ENCODE results near the gene ARID3A.

The ARID3A gene

GRCh38 chr19:988081-988480 lies 62.2 kb downstream of the ARID3A start:
- no peak for DNase-seq (ENCODE audit: low read depth in 2 of 2)

DNA sequence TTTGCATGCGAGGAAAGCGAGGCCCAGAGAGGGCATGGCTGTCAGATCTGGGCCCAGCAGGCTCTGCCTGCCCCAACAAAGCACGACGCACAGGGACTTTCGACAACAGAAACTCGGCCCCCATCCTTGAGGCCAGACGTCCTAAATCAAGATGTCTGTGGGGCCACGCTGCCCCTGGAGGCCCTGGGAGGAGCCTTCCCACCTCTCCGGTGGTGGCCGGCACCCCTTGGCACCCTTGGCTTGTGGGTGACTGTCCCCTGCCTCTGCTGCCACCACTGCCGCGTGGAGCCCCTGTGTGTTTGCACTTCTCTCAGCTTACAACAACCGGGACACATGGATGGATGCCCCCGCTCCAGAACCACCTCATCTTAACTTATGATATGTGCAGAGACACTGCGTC lies 62.7 kb downstream of the ARID3A start:
- no peak for DNase-seq (ENCODE audit: low read depth in 2 of 2)

DNA sequence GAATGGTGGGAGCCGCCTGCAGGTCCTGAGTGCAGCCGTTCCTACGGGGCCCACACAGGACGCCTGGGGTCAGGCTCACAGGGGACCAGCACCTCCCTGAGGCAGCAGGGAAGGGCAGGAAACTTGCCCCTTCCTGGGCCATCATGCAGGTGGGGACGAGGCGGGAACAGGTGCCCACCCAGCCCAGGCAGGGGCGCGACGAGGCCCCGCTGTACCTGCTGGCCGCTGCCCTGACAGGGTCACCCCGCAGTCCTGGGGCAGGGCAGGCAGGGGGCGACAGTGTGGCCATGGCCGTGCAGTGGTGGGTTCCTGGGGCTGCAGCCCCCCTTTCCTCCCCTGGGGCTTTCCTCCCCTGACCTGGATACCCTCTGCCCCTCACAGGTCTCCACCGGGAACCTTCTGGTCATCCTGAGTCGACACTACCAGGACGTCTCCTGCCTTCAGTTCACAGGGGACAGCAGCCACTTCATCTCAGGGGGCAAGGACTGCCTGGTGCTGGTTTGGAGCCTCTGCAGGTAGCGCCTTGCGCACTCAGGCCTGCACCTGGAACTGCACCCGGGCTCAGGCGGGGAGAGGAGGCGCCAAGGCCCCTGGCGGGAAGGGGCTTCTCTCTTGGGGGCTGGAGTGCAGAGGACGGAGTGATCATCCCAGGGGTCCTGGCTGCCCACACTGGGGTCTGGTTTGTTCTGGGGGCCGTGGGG lies 63.7 kb downstream of the ARID3A start:
- no peak for DNase-seq (ENCODE audit: low read depth in 2 of 2)

GRCh38 chr19:990119-990571 lies 64.3 kb downstream of the ARID3A start:
- no peak for DNase-seq (ENCODE audit: low read depth in 2 of 2)

DNA sequence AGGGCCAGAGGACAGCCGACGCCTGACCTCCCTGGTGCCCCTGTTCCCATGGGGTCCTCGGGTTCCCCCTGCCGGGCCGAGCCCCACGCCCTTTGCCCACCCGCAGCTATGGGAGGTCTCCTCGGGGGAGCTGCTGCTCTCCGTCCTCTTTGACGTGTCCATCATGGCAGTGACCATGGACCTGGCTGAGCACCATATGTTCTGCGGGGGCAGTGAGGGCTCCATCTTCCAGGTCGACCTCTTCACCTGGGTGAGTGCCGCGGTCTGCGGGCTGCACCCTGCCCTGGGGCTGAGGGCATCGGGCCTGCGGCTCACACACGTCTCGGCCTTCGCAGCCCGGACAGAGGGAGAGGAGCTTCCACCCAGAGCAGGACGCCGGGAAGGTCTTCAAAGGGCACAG lies 64.9 kb downstream of the ARID3A start:
- no peak for DNase-seq (ENCODE audit: low read depth in 2 of 2)

DNA sequence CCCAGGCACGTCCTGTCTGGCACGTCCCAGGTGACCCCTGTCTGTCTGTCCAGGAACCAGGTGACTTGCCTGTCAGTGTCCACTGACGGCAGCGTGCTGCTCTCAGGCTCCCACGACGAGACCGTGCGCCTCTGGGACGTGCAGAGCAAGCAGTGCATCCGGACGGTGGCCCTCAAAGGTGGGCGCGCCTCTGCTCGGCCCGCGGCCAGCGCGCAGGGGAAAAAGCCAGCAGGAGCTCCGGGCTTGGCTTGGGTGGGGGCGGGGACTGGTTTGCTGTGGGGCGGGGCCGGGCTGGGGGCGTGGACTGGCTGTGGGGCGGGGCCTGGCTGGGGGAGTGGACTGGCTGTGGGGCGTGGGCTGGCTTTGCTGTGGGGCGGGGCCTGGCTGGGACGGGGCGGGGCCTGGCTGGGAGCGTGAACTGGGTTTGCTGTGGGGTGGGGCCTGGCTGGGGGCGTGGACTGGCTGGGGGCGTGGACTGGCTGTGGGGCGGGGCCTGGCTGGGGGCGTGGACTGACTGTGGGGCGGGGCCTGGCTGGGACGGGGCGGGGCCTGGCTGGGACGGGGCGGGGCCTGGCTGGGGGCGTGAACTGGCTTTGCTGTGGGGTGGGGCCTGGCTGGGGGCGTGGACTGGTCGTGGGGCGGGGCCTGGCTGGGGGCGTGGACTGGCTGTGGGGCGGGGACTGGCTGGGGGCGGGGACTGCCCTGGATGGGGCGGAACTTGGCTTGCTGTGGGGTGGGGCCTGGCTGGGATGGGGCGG lies 65.5 kb downstream of the ARID3A start:
- DNase-seq (ENCODE audit: low read depth in 2 of 2), result peak in 1 of 2 donors; percentile 29

GRCh38 chr19:991932-992669 lies 66.3 kb downstream of the ARID3A start:
- DNase-seq (ENCODE audit: low read depth in 2 of 2), result no peak

DNA sequence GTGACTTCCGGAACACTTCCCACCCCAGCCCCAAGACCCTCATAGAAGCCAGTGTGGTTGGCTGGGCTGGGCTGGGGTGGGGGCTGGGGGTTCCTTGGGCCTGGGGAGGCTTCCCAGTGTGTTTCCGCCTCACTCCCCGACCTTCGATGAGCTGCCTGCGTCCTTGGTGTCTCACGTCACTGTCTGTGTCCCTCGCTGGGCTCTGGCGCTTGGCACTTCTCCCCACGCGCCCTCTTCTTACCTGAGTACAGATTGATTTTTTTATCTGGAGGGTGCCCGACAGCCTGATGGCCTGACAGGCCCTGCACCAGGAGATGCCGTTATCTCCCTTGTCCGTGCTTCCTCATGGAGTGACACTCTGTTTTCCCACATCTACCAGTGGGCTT lies 66.8 kb downstream of the ARID3A start:
- DNase-seq (ENCODE audit: low read depth in 2 of 2), result no peak

DNA sequence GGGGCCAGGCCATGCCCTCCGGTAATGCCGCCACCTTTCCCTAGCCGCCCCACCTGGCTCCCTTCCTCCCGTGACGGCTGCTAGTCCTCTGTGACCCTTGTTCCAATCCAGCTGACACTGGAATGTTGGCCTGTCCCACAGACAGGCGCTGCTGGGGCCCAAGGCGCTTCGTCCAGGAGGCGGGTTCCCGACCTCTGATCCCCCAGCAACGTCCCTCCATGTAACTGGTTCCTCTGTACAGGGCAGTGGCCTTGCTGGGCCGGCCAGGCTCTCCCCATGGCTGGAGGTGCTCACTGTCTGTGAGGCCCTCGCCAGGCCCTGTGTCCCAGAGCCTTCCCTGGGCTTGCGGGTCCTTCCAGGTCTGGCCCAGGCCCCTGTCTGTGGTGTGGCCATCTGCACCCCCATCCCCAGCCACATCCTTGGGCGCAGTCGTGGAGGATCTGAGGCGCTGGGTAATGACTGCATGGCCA lies 67.6 kb downstream of the ARID3A start:
- no peak for DNase-seq (ENCODE audit: low read depth in 2 of 2)

GRCh38 chr19:993831-994393 lies 68.1 kb downstream of the ARID3A start:
- DNase-seq (ENCODE audit: low read depth in 2 of 2), result no peak

- DNase-seq (ENCODE audit: low read depth in 2 of 2), result no peak
These were observed 68.7 kb downstream of the ARID3A start for GRCh38 chr19:994516-994915.

DNA sequence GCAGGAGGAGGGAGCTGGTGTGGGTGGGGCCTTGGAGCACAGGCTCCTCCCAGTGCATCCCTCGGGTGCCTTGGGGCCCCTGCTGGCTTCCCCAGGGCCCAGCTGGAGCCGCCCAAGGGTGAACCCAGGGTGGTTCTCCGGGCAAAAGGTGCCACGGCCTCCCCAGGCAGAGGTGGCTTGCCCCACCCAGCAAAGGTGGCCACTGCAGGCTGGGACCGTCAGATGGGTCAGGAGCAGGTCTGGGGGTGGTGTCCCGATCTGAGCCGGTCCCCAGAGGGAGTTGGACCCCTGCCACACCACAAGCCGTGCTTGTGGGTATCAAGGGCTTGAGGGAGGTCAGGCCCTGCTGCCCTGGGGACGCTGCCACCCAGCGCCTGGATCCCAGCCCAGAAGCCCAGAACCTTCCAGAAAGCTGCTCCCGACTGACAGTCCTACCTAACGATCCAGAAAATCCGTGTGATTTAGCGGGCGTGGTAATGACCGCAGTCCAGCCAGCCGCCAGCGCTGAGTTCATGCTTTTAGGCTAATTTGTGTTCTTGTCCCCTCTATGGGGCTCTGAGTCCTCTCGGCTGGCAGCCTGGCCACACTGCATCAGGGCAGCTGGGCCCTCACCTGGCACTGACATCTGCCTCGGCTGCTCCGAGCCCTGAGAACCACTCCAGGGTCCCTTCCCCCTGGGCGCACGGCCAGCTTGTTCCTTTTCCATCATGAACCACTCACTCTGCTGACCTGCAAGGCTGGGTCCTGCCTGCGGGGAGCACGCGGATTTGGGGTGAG lies 69.4 kb downstream of the ARID3A start:
- no peak for DNase-seq (ENCODE audit: low read depth in 2 of 2)

DNA sequence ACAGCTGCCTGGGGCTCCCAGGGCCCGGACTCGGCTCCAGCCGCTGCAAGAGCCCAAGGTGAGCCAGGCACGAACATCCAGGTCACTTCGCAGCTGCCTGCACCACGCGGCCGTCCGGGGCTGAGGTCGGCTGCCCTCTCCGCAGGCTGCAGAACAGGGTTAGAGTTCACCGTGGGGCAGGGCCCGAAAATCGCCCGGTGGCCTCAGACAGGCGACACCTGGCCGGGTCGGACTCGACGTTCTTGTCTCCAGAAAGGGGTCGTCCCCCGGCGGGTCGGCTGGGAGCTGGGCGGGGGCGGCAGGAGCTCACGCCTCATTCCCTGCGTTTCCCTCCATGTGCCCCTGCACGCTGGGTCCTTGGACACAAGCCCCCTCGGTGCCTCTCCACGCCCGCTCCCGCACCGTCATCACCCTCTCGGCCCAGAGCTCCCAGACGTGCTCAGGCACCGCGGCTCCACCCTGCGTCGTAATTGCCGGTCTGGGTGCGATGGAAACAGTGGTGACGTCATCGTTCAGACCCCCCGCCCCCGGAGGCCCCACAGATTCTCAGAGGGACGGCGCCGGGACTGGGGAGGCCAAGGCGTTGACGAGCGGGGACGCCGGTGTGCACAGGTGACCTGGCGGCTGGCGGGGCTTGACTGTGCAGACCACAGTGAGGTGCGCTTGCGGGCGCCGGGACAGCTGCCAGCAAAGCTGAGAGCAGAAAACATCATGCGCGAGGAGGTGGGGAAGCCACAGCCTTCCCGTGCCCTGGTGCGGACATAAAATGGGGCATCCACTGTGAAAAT lies 70.4 kb downstream of the ARID3A start:
- peak; percentile 26 to 63 for DNase-seq (ENCODE audit: low read depth in 2 of 2)

GRCh38 chr19:998064-998463 lies 72.2 kb downstream of the ARID3A start:
- DNase-seq (ENCODE audit: low read depth in 2 of 2), result no peak

DNA sequence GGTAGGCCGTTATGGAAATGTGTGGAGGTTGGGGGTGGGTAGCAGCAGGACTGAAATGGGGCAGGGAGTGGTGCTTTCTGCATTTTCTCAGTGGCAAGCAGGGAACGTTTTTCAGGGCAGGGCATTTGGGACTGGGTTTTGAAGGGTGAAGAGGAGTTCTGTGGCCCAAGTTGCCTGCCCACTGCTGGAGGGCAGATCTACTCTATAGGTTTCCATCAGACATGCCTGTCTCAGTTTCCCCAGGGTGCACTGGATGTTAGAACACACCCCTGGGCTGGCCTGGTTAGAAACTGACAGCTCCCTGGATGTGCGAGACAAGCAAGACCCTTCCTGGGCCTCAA lies 73.5 kb downstream of the ARID3A start:
- DNase-seq (ENCODE audit: low read depth in 2 of 2), result no peak

DNA sequence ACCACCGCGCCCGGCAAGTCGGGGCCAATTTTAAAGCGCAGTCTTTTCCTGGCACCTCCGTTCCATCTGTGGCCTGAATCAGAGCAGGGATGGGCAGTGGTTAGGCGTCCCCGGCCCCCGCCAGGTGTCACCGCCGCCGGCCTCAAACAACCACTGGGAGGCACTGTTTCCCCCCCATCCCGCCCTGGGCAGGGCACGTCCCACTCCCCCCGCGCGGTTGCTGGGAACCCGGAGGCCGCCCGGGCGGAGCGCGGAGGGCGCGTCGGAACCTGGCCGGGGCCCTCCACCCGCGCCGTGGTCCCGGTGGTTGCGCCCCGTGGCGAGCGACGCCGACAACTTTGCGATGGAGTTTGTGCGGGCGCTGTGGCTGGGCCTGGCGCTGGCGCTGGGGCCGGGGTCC lies 74.3 kb downstream of the ARID3A start, which contains the start of gene GRIN3B:
Gene GRIN3B (plus strand): TSS at position 325 of the 400 bp plus-strand sequence. CDS start 19 bp downstream, at position 344.
- peak in 1 of 2 donors; percentile 40 for DNase-seq (ENCODE audit: low read depth in 2 of 2)

GRCh38 chr19:1000591-1001537 lies 75.0 kb downstream of the ARID3A start:
- no peak for DNase-seq (ENCODE audit: low read depth in 2 of 2)

DNA sequence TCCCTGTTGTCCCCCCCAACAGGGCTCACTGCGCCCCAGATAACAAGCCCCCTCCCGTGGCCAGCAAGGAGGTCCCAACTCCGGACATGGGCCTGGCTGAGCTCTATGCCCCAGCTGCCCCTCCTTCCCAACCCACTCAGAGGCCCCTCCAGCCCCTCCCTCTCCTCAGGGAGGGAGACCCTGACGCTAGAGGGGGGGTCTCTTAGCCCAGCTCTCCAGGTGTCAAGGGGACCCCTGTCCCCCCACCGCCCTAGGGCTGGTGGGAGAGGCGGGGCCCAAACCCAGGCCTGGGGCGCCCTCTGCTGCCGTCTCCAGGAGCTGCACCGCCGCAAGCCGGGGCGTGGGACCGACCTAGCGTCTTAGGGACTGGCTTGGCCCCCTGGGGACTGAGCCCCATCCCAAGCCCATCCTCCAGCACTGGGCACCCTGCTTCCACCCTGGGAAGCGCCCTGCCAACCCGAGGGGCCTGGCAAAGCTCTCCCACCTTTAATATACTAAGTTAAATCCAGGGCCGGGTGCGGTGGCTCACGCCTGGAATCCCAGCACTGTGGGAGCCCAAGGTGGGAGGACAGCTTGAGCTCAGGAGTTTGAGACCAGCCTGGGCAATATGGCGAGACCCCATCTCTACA lies 75.8 kb downstream of the ARID3A start:
- DNase-seq (ENCODE audit: low read depth in 2 of 2), result peak; percentile 36 to 41

- no peak for DNase-seq (ENCODE audit: low read depth in 2 of 2)
These were observed 76.8 kb downstream of the ARID3A start for GRCh38 chr19:1002600-1002999.

All from activated CD8-positive, alpha-beta memory T cell treated with anti-CD3 and anti-CD28 coated beads for 4 hours (primary cell).